GM12874 (cell line): ENCODE measurements around the gene NUAK1.

ENCODE experiments used
- CTCF ChIP-seq: IDR thresholded peaks from 2 replicates; pipeline ENCODE4 v1.5.1; 2011; ENCODE audit warnings: low read depth, mild to moderate bottlenecking, control low read depth, low read length, moderate library complexity; ENCODE audit not compliant: insufficient read depth

The NUAK1 gene

GRCh38 chr12:106145539-106146447, 7.0 kb upstream of the NUAK1 start:
- no peak for TF ChIP-seq CTCF

- no peak for TF ChIP-seq CTCF
Measured at GRCh38 chr12:106144847-106145246, 6.1 kb upstream of the NUAK1 start.

GRCh38 chr12:106142591-106143261, 4.0 kb upstream of the NUAK1 start:
- no peak for TF ChIP-seq CTCF

DNA sequence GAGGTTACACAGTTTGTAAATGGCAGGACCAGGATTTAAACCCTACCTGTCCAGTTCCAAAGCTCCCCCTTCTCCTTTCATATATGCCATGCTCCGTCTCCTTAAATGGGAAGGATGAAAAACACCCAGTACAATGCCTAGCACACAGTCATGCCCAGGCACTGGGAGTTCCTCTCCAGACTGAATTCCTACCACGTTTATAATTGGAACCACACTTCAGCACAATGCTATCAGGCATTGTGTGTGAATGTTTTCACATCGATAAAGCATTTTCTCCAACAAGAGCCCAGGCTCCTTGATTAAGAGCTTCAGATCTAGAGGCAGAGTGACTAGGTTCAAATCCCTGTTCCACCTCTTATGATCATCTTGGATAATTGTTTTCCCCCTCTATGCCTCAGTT, 2.7 kb upstream of the NUAK1 start:
- no peak for TF ChIP-seq CTCF

- TF ChIP-seq CTCF, result no peak
Measured at GRCh38 chr12:106141003-106141402, 2.2 kb upstream of the NUAK1 start.

DNA sequence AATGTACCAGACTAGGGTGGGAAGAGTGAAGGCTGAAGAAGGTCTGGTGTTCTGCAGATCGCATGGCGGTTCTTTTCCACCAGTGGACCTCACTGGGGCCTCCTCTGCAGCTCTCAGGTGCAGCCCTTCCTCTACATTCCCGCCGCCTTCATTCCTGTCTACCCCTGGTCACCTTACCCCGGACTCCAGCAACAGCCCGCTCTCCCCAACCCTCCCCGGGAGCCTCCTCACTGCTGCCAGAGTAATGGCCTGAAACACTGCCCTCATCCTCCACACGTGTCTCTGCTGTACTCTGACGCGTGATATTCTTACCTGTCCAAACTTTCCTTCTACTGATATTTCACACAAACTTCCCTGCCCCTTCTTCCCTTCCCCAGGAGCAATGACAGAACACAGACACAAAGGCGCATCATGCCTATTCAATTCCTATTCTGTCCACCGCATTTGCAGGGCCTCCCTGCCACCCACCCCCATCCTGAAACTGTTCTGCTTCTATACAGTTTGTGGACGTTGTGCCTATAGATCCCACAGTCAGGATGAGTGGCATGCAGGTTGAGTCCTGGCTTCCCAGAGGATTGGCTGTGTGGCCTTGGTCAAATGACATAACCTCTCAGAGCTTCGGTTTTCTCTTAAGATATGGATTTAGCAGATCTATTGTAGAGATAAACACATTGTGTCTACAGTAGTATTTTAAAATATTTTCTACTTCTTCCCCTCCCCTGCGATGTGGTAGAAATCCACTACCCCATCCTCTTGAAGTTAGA, 1.7 kb upstream of the NUAK1 start:
- TF ChIP-seq CTCF, result no peak
